RKO (cell line): Measurements from ENCODE around the gene KRTAP10-8.
"Not testable (repeated sequence)": the region's sequence is repeated elsewhere in the genome, so short reads cannot be mapped to it uniquely, and the experiment has no call there.

ENCODE experiments used
- DNase-seq: peaks from one replicate; pipeline ENCODE4 v3.0.0-alpha.2; 2016; ENCODE audit warnings: low spot score

KRTAP10-8 gene

DNA sequence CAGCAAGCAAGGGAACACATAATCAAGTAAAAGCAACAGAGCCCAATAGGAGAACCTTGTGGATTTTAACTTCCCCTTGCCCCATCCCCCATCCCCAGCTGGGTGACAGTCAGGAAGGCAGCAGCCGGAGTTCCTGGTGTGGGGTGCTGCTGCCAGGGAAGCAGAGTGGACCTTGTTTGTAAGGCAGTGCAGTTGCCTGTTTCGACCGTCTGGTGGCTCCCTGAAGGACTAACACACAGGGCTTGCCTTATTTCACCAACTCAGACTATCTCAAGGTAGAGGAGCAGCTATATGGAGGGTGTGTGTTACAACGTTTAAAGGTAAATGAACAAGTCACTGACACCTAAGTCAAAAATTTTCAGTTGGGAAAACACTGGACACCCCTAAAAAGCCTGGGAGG lies 6.6 kb downstream of the KRTAP10-8 start:
- DNase-seq: peak; percentile 46

GRCh38 chr21:44618909-44619308 lies 7.0 kb downstream of the KRTAP10-8 start:
- DNase-seq: no peak

DNA sequence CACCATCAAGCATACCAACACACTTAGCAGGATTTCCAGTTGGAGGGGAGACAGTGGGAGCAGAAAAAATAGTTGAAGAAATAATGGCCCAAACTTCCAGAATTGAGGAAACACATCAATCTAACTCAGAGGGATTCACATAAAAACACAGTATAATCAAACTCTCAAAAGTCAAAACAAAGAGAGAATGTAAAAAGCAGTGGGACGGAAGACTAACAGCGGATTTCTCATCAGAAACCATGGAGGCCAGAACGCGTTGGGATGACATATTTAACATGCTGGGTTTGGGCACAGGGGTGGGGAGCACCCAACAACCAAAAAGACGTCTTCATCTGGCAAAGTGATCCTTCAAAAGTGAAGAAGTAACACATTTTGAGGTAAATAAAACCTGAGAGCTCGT lies 8.0 kb downstream of the KRTAP10-8 start:
- DNase-seq: no peak

- no peak for DNase-seq
Observed at GRCh38 chr21:44623575-44623974, 11.7 kb downstream of the KRTAP10-8 start.

DNA sequence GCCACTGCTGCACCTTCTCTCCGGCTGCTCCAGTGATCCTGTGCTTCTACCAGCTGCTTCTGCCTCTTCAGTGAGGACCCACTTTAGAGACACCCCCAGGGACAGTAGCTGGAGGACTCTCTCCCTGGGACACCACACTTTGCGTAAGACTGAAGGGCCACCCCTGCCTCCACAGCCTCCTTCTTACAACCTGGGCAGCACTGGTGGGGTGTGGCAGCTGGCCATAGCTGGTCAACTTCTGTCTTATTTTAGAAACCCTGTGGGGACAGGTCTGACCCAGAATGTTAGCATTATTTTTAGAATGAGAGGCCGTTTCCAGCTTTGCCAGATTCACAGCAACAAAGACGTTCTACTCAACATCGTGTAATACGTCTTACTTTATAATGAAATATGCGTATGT lies 13.9 kb downstream of the KRTAP10-8 start:
- DNase-seq: no peak

- no peak for DNase-seq
Observed at GRCh38 chr21:44626262-44626661, 14.4 kb downstream of the KRTAP10-8 start.

- no peak for DNase-seq
Observed at GRCh38 chr21:44626673-44627143, 14.8 kb downstream of the KRTAP10-8 start, which contains the start of gene KRTAP10-9. Gene KRTAP10-9, plus strand, starts transcription at chr21:44627093. Its CDS starts 79 bp downstream, at chr21:44627172.

GRCh38 chr21:44627181-44627822 lies 15.4 kb downstream of the KRTAP10-8 start:
- not testable (repeated sequence) for DNase-seq

DNA sequence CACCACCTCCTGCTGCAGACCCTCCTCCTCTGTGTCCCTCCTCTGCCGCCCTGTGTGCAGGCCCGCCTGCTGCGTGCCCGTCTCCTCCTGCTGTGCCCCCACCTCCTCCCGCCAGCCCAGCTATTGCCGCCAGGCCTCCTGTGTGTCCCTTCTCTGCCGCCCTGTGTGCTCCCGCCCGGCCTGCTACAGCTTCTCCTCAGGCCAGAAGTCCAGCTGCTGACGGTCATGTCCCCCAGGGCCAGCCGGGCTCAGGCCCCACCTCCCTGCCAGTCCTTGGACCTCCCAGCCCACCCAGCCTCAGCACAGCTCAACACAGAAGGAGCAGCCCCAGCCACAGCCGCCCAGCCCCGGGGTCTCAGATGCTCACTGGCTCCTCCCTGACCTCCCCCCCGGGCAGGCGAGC lies 16.0 kb downstream of the KRTAP10-8 start:
- not testable (repeated sequence) for DNase-seq

DNA sequence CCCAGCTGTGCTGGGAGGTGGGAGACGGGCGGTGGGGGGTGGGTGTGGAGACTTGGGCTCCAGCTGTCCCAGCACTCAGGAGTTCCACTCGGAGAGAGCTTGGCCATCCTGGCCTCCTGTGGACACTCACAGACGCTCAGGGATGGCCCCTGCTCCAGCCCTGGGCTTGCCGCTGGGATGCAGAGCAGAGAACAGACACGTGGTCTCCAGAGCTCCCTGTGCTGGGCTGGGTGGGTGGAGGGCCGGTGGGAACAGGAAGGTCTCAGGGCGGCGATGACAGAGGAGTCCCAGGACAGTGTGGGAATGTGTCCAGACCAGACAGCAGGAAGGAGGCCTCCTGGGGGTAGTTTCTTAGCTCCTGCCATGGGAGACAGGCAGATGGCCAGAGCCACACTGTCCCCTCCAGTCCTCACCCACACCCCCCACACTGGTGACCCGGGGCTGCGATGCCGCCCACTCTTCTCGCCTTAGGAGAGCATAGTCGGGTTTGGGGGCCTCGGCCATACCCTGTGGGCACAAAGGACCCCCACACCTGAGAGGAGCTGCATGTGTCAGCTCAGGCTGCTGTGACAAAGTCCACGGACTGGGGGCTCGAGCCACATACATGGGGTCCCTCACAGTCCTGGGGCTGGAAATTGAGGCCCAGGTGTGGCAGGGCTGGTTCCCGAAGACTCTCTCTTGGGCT lies 17.0 kb downstream of the KRTAP10-8 start:
- no peak for DNase-seq

DNA sequence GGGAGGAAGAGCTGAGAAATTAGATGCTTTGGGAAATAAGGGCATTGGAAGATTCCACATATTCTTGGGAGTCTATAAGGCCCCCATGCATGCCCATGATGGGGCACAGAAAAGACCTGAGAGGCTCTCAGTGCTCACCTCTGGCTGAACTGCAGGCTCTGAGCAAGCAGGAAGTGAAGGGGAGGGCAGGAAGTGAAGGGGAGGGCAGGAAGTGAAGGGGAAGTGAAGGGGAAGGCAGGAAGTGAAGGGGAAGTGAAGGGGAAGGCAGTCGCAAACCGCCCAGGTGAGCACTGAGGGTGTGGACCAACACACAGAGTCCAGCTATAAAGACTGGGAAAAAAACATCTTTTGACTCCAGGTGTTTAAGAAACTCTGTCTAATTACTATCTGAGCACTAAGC lies 18.6 kb downstream of the KRTAP10-8 start:
- DNase-seq: no peak

GRCh38 chr21:44632067-44632466 lies 20.2 kb downstream of the KRTAP10-8 start:
- DNase-seq: no peak

DNA sequence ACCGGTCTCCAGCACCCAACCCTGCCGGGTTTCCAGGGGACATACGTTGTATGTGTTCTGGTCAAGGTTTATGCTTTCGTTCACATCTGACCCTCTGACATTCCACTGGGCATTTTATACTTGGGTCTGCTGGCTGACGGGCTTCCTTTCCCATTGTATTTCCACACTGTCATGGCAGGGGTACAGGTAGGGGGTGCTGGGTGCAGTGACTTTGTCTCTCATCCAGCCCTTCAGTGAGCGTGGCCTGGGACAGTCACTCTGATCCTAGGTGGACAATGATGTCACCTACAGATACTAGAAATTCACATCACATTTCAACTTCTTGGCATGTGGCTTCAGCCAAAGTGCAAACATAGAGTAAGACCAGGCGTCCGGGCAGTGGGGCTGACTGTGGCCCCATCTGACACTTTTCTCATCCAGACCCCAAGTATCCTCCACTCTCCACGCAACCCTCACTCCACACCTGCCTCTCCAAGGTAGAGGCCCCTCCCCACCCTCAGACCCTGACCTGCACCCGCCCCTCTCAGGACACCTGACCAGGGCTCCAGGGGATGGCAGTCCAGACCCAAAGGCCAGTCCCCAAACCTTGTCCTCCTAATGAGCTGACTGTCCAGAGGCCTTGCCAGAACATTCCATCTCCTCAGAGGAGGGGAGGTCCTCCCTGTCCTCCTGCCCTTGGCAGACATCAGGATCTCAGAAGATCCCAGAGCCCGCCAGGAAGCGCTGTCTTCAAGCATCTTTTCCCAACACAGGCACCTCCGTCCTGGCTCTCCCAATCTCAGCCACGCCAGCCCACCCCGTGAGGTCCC lies 24.5 kb downstream of the KRTAP10-8 start:
- no peak for DNase-seq

DNA sequence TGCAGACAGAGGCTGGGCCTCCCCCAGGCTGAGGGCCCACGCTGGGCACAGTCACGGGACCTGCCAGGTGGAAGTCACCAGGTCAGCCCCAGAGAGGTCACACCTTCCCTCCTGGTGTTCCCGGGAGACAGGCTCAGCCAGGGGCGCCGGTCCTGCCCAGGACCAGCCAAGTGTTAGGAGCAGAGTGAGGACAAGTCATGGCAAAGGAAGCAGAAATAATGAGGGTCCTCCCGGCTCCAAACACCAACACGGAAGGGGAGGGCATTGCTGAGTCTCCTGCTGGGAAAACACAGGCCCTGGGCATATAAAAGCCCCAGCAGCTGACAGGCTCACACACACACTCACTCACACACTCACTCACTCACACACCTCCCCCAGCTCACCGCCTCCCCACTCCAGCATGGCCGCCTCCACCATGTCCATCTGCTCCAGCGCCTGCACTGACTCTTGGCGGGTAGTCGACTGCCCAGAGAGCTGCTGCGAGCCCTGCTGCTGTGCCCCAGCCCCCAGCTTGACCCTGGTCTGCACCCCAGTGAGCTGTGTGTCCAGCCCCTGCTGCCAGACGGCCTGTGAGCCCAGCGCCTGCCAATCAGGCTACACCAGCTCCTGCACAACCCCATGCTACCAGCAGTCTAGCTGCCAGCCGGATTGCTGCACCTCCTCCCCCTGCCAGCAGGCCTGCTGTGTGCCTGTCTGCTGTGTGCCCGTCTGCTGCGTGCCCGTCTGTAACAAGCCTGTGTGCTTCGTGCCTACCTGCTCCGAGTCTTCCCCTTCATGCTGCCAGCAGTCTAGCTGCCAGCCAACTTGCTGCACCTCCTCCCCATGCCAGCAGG lies 25.4 kb downstream of the KRTAP10-8 start, which contains the start of gene KRTAP10-10:
Gene KRTAP10-10, plus strand, starts transcription at position 339 of the 833 bp plus-strand sequence. Its CDS starts 62 bp downstream, at position 401.
- no peak for DNase-seq

DNA sequence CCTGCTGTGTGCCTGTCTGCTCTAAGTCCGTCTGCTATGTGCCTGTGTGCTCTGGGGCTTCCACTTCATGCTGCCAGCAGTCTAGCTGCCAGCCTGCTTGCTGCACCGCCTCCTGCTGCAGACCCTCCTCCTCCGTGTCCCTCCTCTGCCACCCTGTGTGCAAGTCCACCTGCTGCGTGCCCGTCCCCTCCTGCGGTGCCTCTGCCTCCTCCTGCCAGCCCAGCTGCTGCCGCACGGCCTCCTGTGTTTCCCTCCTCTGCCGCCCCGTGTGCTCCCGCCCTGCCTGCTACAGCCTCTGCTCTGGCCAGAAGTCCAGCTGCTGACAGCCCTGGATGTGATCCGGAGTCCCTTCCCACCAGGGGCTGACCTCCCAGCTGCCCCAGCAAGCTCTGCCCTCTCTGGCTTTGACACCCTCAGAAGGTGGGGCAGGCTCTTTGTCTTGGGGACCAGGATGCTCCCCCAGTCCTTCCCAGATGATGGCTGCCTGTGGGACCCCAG lies 26.0 kb downstream of the KRTAP10-8 start:
- not testable (repeated sequence) for DNase-seq

GRCh38 chr21:44638506-44639330 lies 26.8 kb downstream of the KRTAP10-8 start:
- not testable (repeated sequence) for DNase-seq

DNA sequence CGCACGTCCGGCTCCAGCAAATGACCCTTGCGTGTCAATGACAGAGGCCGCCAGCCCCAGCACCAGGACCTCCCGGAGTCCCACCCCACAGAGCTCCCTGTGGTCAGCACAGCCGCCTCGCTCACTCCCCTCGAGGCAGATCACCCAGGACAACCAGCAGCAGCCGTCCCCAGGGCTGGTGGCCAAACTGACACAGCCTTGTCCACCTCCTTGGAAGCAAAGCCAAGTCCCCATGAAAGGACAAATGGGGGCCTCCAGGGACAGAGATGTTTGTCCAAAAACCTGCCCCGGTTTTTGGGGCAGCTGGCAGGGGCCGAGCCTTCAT lies 27.4 kb downstream of the KRTAP10-8 start:
- no peak for DNase-seq

DNA sequence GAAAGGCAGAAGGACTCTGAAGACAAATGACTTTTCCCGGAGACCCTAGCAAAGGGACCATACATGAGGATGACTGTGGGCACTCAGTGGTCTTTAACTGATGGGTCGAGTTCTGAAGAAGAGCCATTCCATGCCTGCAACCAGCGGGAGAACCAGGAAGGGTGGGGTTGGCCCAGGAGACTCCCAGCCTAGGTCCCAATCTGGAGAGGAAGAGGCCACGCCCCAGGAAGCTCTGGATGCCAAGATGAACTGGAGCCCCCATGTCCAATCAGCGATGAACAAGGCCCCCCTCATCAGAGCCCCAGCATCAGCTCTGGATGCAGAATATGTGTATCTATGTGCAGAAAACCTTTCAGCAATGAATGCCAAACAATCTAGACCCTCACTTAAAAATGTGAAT lies 28.9 kb downstream of the KRTAP10-8 start:
- no peak for DNase-seq

GRCh38 chr21:44643741-44644310 lies 31.9 kb downstream of the KRTAP10-8 start:
- DNase-seq: no peak

DNA sequence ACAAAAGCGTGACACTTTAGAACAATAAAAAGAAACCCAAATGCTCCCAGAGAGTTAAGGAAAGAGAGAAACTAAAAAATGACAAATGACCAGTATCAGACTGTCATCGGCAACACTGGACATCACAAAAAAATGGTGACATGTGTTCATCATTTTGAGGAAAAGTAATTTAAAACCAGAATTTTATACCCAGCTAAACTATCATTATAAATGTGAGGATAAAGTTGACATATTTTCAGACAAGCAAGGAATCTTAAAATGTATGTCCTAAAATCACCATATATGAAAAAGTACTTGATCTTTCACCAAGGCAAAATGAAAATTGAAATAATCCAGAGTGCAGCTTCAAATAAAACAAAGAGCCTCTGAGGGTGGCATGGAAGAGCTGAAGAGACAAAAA lies 33.0 kb downstream of the KRTAP10-8 start:
- no peak for DNase-seq
